Ovary (tissue), 9 donors: ENCODE results near the gene ATRN. TPM values are rescaled to one million over a fixed set of nuclear protein-coding genes. Genes with fewer than 3 reads are reported as not detected.

ENCODE experiments used
- DNase-seq, 5 donors: peaks; one replicate each; pipeline ENCODE4 v3.0.0-alpha.2; 2019 to 2020
- H3K27ac ChIP-seq, 2 donors: fragments of 200-600 bp; one replicate each; pipeline versions ENCODE4 v1.5.1 to v1.8.0; 2019 to 2022
- H3K27me3 ChIP-seq: fragments of 200-600 bp; one replicate; pipeline ENCODE4 v1.8.0; 2022
- H3K36me3 ChIP-seq: fragments of 200-600 bp; sonication (generic); one replicate; pipeline ENCODE4 v1.5.1; 2019
- H3K4me1 ChIP-seq: one replicate; pipeline ENCODE4 v1.8.1; 2013; ENCODE audit warnings: mild to moderate bottlenecking, moderate library complexity; ENCODE audit not compliant: insufficient read depth
- H3K4me3 ChIP-seq: fragments of 200-600 bp; sonication (generic); one replicate; pipeline ENCODE4 v1.5.1; 2017
- H3K9me3 ChIP-seq, 2 donors: fragments of 200-600 bp in 1 of 2; sonication (generic) in 1 of 2; one replicate each; pipeline versions ENCODE4 v1.5.1 to v1.8.1; 2013 to 2019; ENCODE audit warnings: mild to moderate bottlenecking in 1 of 2, moderate library complexity in 1 of 2
- EP300 ChIP-seq: sonication (generic); formaldehyde crosslinking; IDR thresholded peaks from one replicate; pipeline ENCODE4 v1.6.1; 2017; ENCODE audit warnings: antibody characterized with exemption
- POLR2A ChIP-seq: fragments of 450-650 bp; IDR thresholded peaks from one replicate; pipeline ENCODE4 v1.6.1; 2017; ENCODE audit warnings: antibody characterized with exemption, mild to moderate bottlenecking, moderate library complexity
- WGBS, 3 donors: extraction: QIAGEN DNeasy Blood & Tissue Kit in 1 of 3; methylation state at CpG; one replicate each; pipeline versions ENCODE4 v1.1.5 to v1.1.7; 2013 to 2017; 5-methylcytosine and 5-hydroxymethylcytosine counted together
- intact Hi-C, 4 donors: fragments of 100-400 bp; cut with DNase I; formaldehyde crosslinking; loops; one replicate each; pipeline versions ENCODE4 v1.11.0 to v1.15.1; 2022 to 2023
- polyA plus RNA-seq, 2 donors: library from polyadenylated mRNA; stranded (reverse); fragments of 200-250 nt in 1 of 2; fragments of 350-450 nt in 1 of 2; fragmentation: Illumina TruSeq in 1 of 2; extraction: RNeasy Lipid Tissue Mini Kit (QIAGEN cat#74804) in 1 of 2; gene quantifications; one replicate each; pipeline ENCODE4 v1.2.3, GENCODE V29; 2013 to 2014
- small RNA-seq: library from RNA; depleted of rRNA; stranded (forward); fragments of <200 nt; gene quantifications from one replicate; pipeline ENCODE3, GENCODE V24; 2016
- total RNA-seq, 7 donors: library from RNA; depleted of rRNA in 2 of 7; stranded (reverse); fragments of >200 nt in 2 of 7; fragmentation: NEBNext Ultra II Directional in 3 of 7; extraction: Animal tissue kit (Norgen Biotek cat#: 25700) in 3 of 7; gene quantifications; one replicate each; pipeline versions ENCODE4 v1.1.0 to v1.2.4, GENCODE V29; 2016 to 2023
- TF ChIP-seq, protein P1 (sequence below), 3 donors: fragments of 450-650 bp in 2 of 3; fragments of 200-600 bp in 1 of 3; IDR thresholded peaks; one replicate each; pipeline versions ENCODE4 v1.5.1 to v1.8.0; 2016 to 2022; ENCODE audit warnings: antibody characterized with exemption in 3 of 3, mild to moderate bottlenecking in 1 of 3
- donor health status: DM: no; HTN: no; CAD: no; lungs with moderate emphysema.
- donor health status: DM: no; HTN: no; CAD: no.
- donor health status: Bipolar disorder and iron deficiency.
- donor health status: DM: yes; HTN: yes; CAD: no.
- donor health status: DM: no; HTN: no; CAD: no.
- donor health status: DM: yes; HTN: yes; CAD: no.

The ATRN gene
- total and polyA plus RNA-seq, 9 donors: 10.3 to 46.2 (median 23.6) TPM

DNA sequence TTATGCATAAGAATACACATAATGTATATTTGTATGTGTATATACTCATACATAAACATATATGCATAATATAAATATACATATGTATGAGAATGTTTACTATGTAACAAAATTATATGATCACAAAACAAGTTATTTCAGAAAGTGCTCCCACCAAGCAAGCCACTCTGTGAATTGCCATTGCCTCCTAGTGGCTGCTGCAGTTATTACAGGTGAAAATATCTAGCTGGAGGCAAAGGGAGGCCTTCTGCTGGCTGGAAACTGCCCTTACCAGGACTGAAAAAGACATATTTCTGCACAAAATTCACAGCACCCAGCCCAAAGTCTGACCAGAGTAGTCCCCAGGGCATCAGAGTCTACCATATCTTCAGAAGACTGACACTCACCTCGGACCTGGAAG, 225.4 kb downstream of the ATRN start:
- Histone ChIP-seq H3K4me3 (no peak overlapping the region), H3K27ac (no peak overlapping the region), H3K4me1 (no peaks in the 10 kb centered on the region), H3K36me3 (no peaks in the 10 kb centered on the region), H3K9me3 (no peaks in the 10 kb centered on the region), H3K27me3 (no peaks in the 10 kb centered on the region)
- 89 to 95% (median 89%) methylated on average over 1 of the region's 1 CpG for WGBS, 3 donors
- intact Hi-C loops: no loop called here
- no peak for DNase-seq
- TF ChIP-seq POLR2A: no peak

DNA sequence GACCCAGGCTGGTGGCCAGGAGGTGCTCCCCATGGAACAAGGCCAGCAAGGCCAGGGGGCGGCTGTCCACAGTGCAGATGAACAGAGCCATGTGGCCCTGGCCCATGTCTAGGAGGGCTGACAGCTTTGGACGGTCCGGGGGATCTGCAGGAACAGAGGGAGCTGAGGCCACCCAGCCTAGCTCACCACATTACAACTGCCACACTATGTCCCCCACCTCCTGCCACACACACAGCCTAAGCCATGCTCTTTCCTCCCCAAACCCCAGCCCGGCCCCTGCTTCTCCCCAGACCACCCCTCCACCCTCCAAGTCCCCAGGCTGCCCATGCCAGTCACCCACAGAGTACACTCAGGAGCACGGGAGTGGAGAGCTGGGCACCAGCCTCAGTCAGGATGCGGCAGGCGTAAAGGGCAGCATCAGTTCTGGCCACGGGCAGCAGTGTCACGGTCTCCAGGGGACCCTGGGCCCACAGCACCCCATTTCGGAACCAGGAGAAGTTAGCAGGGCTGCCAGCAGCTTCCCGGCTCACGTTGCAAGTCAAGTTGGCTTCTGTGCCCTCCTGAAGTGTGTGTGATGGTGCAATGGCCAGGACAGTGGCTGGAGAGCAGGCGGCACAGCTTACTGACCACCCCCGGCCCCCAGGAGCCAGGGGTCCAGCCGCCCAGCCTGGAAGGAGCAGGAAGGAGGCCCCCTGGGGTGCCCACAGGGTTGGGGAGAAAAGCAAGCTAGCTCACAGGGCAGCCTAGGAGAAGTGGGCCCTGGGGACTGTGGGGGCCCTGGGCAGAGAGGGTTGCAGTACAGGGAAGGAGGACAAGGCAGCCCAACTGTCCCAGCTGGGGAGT, 226.1 kb downstream of the ATRN start:
- TF ChIP-seq, protein P1, sequence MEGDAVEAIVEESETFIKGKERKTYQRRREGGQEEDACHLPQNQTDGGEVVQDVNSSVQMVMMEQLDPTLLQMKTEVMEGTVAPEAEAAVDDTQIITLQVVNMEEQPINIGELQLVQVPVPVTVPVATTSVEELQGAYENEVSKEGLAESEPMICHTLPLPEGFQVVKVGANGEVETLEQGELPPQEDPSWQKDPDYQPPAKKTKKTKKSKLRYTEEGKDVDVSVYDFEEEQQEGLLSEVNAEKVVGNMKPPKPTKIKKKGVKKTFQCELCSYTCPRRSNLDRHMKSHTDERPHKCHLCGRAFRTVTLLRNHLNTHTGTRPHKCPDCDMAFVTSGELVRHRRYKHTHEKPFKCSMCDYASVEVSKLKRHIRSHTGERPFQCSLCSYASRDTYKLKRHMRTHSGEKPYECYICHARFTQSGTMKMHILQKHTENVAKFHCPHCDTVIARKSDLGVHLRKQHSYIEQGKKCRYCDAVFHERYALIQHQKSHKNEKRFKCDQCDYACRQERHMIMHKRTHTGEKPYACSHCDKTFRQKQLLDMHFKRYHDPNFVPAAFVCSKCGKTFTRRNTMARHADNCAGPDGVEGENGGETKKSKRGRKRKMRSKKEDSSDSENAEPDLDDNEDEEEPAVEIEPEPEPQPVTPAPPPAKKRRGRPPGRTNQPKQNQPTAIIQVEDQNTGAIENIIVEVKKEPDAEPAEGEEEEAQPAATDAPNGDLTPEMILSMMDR (IDR thresholded peaks at IDR 0.05): no peak
- no peak for TF ChIP-seq EP300
- TF ChIP-seq POLR2A: no peak
- Histone ChIP-seq H3K9me3 (no peaks in the 10 kb centered on the region), H3K27ac (no peak overlapping the region), H3K36me3 (no peaks in the 10 kb centered on the region), H3K27me3 (no peaks in the 10 kb centered on the region), H3K4me3 (no peak overlapping the region), H3K4me1 (no peaks in the 10 kb centered on the region)
- no peak for DNase-seq
- 86 to 90% (median 89%) methylated on average over 12 to 15 of the region's 15 CpGs for WGBS, 3 donors
- intact Hi-C loops: no loop called here

DNA sequence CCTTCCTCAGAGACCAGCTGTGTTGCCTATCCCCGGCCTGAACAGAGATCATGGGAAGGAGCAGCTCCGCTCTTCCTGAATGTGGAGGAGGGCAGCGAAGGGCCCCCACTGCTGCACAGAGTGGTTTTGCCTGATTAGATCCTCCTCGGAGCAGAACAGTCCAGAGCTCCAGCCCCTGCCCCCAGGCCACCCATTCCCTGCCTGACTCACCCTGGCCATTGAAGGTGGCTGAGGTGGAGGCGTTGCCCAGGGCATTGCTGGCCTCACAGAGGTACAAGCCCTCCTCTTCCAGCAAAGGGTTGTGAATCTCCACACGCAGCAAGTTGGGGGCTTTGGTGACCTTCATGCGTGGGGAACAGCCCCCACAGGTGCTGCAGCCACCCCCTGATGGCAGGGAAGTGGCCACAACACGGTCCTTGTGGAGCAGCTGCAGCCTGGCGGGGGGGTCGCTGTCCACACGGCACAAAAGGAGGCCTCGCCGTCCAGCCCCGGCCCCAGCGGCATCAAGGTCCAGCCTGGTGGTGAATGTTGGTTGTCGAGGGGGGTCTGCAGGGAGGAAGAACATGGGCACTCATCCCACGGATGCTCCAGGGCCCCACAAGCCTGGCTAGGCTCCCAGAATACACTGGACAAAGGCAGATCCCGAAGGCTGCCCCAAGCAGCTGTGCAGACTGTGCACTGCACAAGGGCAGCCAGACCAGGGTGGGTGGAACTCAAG, 226.9 kb downstream of the ATRN start:
- H3K27me3 ChIP-seq: no peaks in the 10 kb centered on the region
- no peak overlapping the region for H3K27ac ChIP-seq
- DNase-seq: no peak
- H3K9me3 ChIP-seq: no peaks in the 10 kb centered on the region
- H3K4me1 ChIP-seq: no peaks in the 10 kb centered on the region
- H3K36me3 ChIP-seq: no peaks in the 10 kb centered on the region
- intact Hi-C loops: no loop called here
- H3K4me3 ChIP-seq: no peak overlapping the region
- 47 to 59% (median 59%) methylated on average over 9 to 18 of the region's 18 CpGs for WGBS, 3 donors
- TF ChIP-seq POLR2A: no peak
- TF ChIP-seq, protein P1 (IDR thresholded peaks at IDR 0.05): no peak
- TF ChIP-seq EP300: no peak

DNA sequence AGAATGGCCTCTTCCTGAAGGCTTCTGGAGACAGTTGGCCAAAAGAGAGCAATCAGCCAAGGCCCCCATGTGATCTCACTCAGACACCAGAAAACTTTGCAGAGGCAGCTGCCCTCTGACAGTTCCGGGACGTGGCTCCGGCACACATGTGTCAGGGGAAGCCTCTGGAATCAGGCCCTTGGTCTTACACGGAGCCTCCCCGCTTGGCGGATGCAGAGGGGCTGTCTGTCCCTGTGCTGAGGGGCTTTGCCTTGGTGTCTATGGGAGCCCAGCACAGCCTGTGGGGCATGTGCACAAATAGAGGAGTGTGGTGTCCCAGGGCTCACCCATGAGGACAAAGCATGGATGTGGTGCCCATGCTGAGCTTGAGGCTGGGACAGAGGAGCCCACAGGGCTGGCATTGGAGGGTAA, 227.8 kb downstream of the ATRN start:
- intact Hi-C loops: no loop called here
- WGBS, 3 donors: 60 to 77% (median 64%) methylated on average over 6 of the region's 6 CpGs
- Histone ChIP-seq H3K27ac (no peak overlapping the region), H3K36me3 (no peaks in the 10 kb centered on the region), H3K4me1 (no peaks in the 10 kb centered on the region), H3K4me3 (no peak overlapping the region), H3K27me3 (no peaks in the 10 kb centered on the region), H3K9me3 (no peaks in the 10 kb centered on the region)
- TF ChIP-seq POLR2A (no peak), EP300 (no peak)
- TF ChIP-seq, protein P1 (IDR thresholded peaks at IDR 0.05): no peak
- DNase-seq: no peak

DNA sequence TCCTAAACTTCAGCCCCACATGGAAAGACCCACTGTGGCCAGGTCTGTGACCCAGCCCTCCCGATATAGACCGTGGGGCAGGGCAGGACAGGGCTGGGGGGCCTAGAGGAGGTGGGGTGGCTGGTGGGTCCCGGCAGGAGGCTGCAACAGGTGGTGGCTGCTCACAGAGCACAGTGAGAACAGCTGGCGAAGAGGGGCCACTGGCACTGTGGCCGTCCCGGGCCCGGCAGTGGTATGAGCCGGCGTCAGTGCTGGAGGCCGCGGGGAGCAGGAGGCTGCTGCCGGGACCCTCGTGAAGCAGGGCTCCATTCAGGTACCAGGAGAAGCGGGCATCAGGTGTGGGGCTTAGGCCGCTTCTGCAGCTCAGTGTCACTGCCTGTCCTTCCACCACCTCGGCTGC, 228.2 kb downstream of the ATRN start:
- no peak overlapping the region for H3K27ac ChIP-seq
- H3K9me3 ChIP-seq: no peaks in the 10 kb centered on the region
- intact Hi-C loops: no loop called here
- no peak for DNase-seq
- no peak overlapping the region for H3K4me3 ChIP-seq
- H3K36me3 ChIP-seq: no peaks in the 10 kb centered on the region
- no peaks in the 10 kb centered on the region for H3K27me3 ChIP-seq
- 84 to 94% (median 92%) methylated on average over 16 of the region's 16 CpGs for WGBS, 3 donors
- TF ChIP-seq EP300 (no peak), POLR2A (no peak)
- H3K4me1 ChIP-seq: no peaks in the 10 kb centered on the region

Small RNAs within 50 kb of the gene (small RNA-seq; reads per million reads assigned to genes)
- not detected for gene AL353193.1

Other genes with a start within 250 kb of the ATRN start
- 10 to 100 TPM in 1 of 7 donors, 1 to 10 TPM in 2, under 1 TPM in 3, not detected in 1; 0.12 to 10.2 (median 1.3) TPM for gene SLC4A11, start 231.8 kb upstream of the ATRN start, total RNA-seq
- gene SLC4A11, start 231.8 kb upstream of the ATRN start, polyA plus RNA-seq: under 1 TPM; 0.17 to 0.55 TPM
- gene DNAAF9, start 63.3 kb upstream of the ATRN start, total RNA-seq: 10 to 100 TPM; 11.0 to 20.3 (median 17.5) TPM
- gene DNAAF9, start 63.3 kb upstream of the ATRN start, polyA plus RNA-seq: 10 to 100 TPM; 10.3 to 19.8 TPM
- not detected for gene GFRA4, start 192.4 kb downstream of the ATRN start, total RNA-seq
- gene GFRA4, start 192.4 kb downstream of the ATRN start, polyA plus RNA-seq: under 1 TPM in 1 of 2 donors, not detected in 1; 0.22 TPM
- gene ADAM33, start 211.0 kb downstream of the ATRN start, total RNA-seq: 10 to 100 TPM; 12.4 to 68.1 (median 26.1) TPM
- 10 to 100 TPM; 23.3 to 34.1 TPM for gene ADAM33, start 211.0 kb downstream of the ATRN start, polyA plus RNA-seq
- gene SIGLEC1, start 241.6 kb downstream of the ATRN start, total RNA-seq: 1 to 10 TPM in 5 of 7 donors, under 1 TPM in 2; 0.48 to 9.1 (median 1.7) TPM
- 10 to 100 TPM in 1 of 2 donors, 1 to 10 TPM in 1; 3.3 to 11.5 TPM for gene SIGLEC1, start 241.6 kb downstream of the ATRN start, polyA plus RNA-seq